ENCODE results near the gene ZNF512. TPM values are rescaled to one million over a fixed set of nuclear protein-coding genes. Genes with fewer than 3 reads are reported as not detected.

Gene ZNF512
- polyA plus RNA-seq, 1 donor (not counting 4 experiments of a cell fraction or from before 2014, with no cell fraction given): 16.6 TPM

DNA sequence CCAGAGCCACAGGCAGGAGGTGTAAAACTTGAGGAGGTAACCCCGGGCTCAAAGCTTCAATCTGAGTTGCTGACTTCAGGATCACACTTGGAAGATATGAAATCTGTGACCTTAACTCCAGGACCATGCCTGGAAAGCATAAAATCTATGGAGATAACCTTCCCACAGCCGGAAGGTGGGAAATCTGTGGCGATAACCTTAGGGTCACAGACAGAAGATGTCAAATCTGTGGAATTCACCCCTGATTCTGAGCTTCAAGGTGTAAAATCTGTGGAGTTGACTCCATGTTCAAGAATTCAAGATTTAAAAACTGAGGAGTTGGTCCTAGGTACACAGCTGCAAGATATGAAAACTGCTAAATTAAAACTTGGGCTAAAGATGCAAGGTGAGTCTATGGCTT, 11.6 kb upstream of the ZNF512 start:
- dilution Hi-C loops (cut with MboI; ENCODE audit: extremely low pct_ligation_motif_present, low sequenced_read_pairs): no loop called here
- Histone ChIP-seq H3K27ac (ENCODE audit: control insufficient read depth, insufficient read depth, low read length) (no peak overlapping the region), H3K36me3 (ENCODE audit: control insufficient read depth in 2 of 2, extremely low read depth in 1 of 2, insufficient read depth in 2 of 2, low read length in 2 of 2) (no peaks in the 10 kb centered on the region), H3K4me3 (ENCODE audit: control insufficient read depth in 2 of 3, extremely low read depth in 1 of 3, insufficient read depth in 2 of 3, low read depth in 1 of 3, low read length in 3 of 3) (no peak overlapping the region), H3K9ac (ENCODE audit: control insufficient read depth, extremely low read depth, insufficient read depth, low read length) (no peak overlapping the region), H3K4me1 (ENCODE audit: control insufficient read depth, extremely low read depth, insufficient read depth, low read length) (peaks cover 16% of the 10 kb centered on the region), H2AFZ (ENCODE audit: control insufficient read depth, low read length) (no peak overlapping the region), H3K79me2 (ENCODE audit: control insufficient read depth, insufficient read depth, low read length) (no peaks in the 10 kb centered on the region), H3K9me1 (ENCODE audit: control insufficient read depth, extremely low read depth, insufficient read depth, low read length) (no peaks in the 10 kb centered on the region), H3K27me3 (ENCODE audit: control insufficient read depth, extremely low read depth, insufficient read depth, low read length) (no peaks in the 10 kb centered on the region), H4K20me1 (ENCODE audit: control insufficient read depth, extremely low read depth, insufficient read depth, low read length) (no peaks in the 10 kb centered on the region), H3K4me2 (ENCODE audit: control insufficient read depth, extremely low read depth, insufficient read depth, low read depth, low read length) (no peak overlapping the region), H3K9me3 (ENCODE audit: control insufficient read depth, low read depth, low read length) (peaks cover 5% of the 10 kb centered on the region)
- DNase-seq (ENCODE audit: low read depth, low spot score) (no peak), FAIRE-seq (no peak)
- no peak for TF ChIP-seq EZH2 (IDR thresholded peaks at IDR 0.05; ENCODE audit: low read length)
- TF ChIP-seq, protein P1, sequence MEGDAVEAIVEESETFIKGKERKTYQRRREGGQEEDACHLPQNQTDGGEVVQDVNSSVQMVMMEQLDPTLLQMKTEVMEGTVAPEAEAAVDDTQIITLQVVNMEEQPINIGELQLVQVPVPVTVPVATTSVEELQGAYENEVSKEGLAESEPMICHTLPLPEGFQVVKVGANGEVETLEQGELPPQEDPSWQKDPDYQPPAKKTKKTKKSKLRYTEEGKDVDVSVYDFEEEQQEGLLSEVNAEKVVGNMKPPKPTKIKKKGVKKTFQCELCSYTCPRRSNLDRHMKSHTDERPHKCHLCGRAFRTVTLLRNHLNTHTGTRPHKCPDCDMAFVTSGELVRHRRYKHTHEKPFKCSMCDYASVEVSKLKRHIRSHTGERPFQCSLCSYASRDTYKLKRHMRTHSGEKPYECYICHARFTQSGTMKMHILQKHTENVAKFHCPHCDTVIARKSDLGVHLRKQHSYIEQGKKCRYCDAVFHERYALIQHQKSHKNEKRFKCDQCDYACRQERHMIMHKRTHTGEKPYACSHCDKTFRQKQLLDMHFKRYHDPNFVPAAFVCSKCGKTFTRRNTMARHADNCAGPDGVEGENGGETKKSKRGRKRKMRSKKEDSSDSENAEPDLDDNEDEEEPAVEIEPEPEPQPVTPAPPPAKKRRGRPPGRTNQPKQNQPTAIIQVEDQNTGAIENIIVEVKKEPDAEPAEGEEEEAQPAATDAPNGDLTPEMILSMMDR (optimal IDR thresholded peaks at IDR 0.05 in 1 of 3, IDR thresholded peaks at IDR 0.05 in 1 of 3, conservative IDR thresholded peaks at IDR 0.05 in 1 of 3; ENCODE audit: extremely low read depth in 1 of 3, insufficient read depth in 2 of 3, low read length in 3 of 3): no peak

DNA sequence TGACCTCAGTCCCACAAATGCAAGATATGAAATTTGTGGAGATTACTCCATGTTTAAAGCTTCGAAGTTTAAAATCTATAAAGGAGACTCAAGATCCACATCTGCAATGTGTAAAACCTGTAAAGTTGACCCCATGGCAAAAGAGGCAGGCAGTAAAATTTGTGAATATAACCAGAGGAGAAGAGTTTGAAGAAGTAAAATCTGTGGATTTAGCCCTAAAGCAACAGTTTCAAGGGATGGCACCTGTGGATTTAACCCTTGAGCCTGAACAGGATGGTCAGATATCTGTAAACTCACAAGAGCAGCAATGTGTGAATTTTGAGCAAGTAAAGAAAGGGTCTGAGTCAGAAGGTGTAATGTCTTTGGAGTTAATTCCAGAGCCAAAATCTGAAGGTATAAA, 11.2 kb upstream of the ZNF512 start:
- H4K20me1 ChIP-seq (ENCODE audit: control insufficient read depth, extremely low read depth, insufficient read depth, low read length): no peaks in the 10 kb centered on the region
- no peak overlapping the region for H3K27ac ChIP-seq (ENCODE audit: control insufficient read depth, insufficient read depth, low read length)
- no peak overlapping the region for H3K4me2 ChIP-seq (ENCODE audit: control insufficient read depth, extremely low read depth, insufficient read depth, low read depth, low read length)
- no peak for FAIRE-seq
- H3K36me3 ChIP-seq (ENCODE audit: control insufficient read depth in 2 of 2, extremely low read depth in 1 of 2, insufficient read depth in 2 of 2, low read length in 2 of 2): no peaks in the 10 kb centered on the region
- no peaks in the 10 kb centered on the region for H3K9me1 ChIP-seq (ENCODE audit: control insufficient read depth, extremely low read depth, insufficient read depth, low read length)
- TF ChIP-seq, protein P1 (optimal IDR thresholded peaks at IDR 0.05 in 1 of 3, IDR thresholded peaks at IDR 0.05 in 1 of 3, conservative IDR thresholded peaks at IDR 0.05 in 1 of 3; ENCODE audit: extremely low read depth in 1 of 3, insufficient read depth in 2 of 3, low read length in 3 of 3): no peak
- TF ChIP-seq EZH2 (IDR thresholded peaks at IDR 0.05; ENCODE audit: low read length): no peak
- dilution Hi-C loops (cut with MboI; ENCODE audit: extremely low pct_ligation_motif_present, low sequenced_read_pairs): no loop called here
- H3K9ac ChIP-seq (ENCODE audit: control insufficient read depth, extremely low read depth, insufficient read depth, low read length): no peak overlapping the region
- H3K79me2 ChIP-seq (ENCODE audit: control insufficient read depth, insufficient read depth, low read length): no peaks in the 10 kb centered on the region
- H3K4me1 ChIP-seq (ENCODE audit: control insufficient read depth, extremely low read depth, insufficient read depth, low read length): peaks cover 12% of the 10 kb centered on the region
- no peak for DNase-seq (ENCODE audit: low read depth, low spot score)
- no peak overlapping the region for H2AFZ ChIP-seq (ENCODE audit: control insufficient read depth, low read length)
- H3K4me3 ChIP-seq (ENCODE audit: control insufficient read depth in 2 of 3, extremely low read depth in 1 of 3, insufficient read depth in 2 of 3, low read depth in 1 of 3, low read length in 3 of 3): no peak overlapping the region
- H3K9me3 ChIP-seq (ENCODE audit: control insufficient read depth, low read depth, low read length): peaks cover 5% of the 10 kb centered on the region
- no peaks in the 10 kb centered on the region for H3K27me3 ChIP-seq (ENCODE audit: control insufficient read depth, extremely low read depth, insufficient read depth, low read length)

All from keratinocyte (primary cell).